ENCODE measurements around the gene DIAPH3.

DIAPH3 gene

DNA sequence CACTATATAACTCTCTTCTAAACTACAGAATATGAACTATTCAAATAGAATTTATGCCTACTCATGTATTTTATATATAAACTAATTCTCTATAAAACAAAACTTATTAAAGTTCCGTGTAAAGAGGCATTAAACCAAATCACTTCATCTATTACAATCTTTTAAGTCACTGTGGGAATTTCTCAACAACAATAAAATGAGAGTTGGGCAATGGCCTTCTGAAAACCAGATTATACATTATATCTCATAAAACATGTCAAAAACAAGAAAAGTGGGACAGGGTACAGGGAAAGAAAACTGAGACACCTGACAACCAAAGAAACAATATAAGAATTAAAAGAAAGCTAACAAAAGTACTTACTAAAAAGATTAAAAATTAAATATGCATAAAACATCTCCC, 145.2 kb downstream of the DIAPH3 start:
- no peak for DNase-seq

DNA sequence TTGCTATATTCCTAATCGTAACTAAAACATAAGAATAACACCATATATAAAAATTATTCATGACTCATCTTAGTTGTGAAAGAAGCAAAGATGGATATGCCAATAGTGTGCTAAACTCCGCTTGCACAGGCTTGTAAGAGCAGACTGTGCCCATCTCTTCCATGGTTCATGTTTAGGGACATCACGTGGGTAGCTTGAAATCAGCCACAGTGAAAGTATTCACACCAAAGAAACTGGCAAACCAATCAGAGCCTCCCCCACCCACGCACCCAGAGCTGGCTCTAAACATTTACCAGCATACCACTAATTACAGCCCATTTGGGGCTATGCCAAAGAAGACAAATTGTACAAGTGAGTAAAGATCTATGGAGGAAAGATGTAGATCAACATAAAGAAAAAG, 147.5 kb downstream of the DIAPH3 start:
- DNase-seq, result no peak

- DNase-seq, result no peak
Measured at GRCh38 chr13:60013166-60013565, 150.6 kb downstream of the DIAPH3 start.

DNA sequence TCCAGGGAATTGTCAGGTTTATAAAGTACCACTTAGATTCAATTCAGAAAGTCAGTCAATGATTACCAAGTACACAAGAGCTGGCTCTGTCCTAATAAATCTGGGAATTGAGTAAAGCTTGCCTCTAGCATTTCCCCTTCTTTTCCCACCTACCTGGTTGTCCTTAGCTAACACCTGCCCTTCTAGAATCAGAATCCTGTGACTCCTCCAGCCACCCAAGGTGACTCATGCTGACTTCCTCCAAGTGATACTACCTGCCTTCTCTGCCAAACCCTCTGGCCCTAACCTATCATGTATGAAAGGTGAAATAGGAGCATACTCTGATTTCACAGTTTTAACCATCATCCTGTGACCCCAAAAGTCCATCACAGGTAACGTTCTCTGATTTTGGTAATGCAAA, 151.2 kb downstream of the DIAPH3 start:
- no peak for DNase-seq

DNA sequence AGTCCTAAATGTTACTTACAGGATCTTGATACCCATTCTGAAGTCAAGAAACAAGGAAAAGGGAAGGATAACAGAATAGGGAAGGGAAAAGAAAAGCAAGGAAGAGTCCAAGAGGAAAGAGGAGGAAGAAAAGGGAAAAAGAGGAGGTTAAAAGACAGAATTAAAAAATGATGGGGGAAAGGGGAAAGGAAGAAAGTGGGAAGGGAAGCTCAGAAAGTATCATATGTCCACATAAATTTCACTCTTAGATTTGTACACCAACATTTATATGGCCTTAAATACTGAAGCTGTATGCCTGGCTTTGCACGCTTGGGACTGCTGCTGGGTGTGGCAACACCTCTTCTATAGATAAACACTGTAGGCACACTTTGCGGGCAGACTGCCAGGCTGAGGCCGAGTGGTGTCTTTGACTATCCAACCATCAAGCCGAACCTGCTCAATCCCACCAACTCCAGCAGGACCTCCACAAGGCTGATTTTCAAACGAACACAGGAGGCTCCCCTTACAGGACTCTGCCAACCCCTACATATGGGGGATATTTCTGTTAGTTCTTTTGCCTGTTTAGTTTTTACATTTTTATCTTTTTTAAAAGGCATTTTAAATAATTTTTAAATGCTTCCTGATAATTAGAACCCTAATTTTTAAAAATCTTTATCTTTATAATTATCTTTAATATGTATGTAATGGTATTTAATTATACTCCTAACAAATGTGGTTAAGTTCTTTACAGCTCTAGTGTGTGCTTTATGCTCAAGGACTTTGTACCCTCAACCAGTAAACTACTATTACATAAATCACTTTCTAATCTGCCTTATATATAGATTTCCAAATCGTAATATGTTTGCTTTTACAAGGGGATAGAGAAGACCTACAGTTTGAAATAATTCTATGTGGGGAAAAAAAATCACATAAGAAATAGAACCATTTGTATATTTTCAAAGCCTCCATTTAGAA, 154.2 kb downstream of the DIAPH3 start:
- DNase-seq, result no peak

DNA sequence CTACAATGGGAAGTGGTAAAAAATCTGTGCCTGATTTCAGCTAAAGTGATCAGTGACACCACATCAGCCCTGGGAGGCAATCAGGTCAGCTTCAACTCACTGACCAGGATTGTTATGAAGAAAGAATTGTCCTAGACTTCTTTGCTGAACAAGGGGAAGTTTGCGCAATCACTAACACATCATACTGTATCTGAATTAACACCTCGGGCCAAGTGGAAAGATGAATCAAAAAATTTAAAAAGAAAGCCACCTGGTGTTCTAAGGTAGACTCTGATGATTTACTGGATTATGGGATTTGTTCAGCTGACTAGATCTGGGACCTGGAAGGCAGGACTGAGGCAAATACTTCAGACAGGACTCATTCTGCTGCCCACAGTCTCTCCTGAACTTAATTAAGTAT, 161.8 kb downstream of the DIAPH3 start:
- no peak for DNase-seq

DNA sequence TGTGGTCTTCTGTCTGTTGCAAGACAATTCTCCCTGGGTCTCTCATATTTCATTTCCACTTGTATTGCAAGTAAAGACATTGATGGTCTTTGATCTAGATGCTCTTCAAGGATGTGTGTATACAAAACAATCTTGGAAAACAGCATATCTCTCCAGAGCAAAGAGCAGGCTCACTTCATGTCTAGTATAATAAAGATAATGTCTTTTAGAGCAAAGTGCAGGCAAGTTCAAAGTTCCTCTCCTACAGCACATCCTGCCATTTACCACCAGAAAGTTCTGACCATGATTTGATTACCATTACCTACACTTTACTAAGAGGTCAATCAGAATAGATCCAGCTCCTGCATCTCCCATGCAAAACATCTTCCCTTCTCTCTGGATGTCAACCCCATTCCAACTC, 162.8 kb downstream of the DIAPH3 start:
- no peak for DNase-seq

DNA sequence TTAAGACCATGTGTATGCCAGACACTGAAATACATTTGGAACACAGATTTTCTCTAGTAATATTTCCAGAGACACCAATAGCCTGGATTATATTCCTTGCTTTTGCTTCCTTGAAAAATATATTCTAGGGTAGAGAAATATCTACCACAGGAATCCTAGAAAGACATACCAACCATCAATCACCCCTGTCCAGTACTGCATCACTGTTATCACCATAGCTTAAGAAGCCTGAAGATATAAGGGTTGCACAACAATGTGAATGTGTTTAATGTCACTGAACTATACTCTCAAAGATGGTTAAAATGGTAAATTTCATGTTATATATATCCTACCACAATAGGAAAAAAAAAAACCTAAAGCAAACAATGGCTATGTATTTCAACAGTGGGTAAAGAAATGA, 163.6 kb downstream of the DIAPH3 start:
- DNase-seq, result no peak

GRCh38 chr13:59997976-59998375, 165.8 kb downstream of the DIAPH3 start:
- DNase-seq, result no peak

- DNase-seq, result no peak
Measured at GRCh38 chr13:59996461-59996980, 167.2 kb downstream of the DIAPH3 start.

DNA sequence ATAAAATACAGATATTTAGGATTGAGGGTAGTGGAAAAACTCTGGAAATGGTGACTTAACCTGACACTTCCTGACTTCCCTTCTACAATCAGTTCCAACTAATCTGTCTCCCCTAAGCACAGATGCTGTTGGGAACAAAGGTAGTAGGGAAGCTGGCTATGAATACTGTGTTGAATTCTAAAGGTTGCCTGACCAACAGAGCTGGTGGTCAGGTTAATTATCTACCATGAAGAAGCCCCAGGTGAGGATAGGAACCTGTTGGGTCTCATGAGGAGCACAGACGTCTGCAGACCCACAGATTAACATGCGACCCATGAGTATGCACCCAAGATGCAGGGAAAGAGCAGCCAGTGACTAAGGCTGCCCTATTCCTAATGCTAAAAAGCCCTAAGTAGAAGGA, 172.3 kb downstream of the DIAPH3 start:
- DNase-seq, result no peak

- no peak for DNase-seq
Measured at GRCh38 chr13:59982631-59983382, 180.9 kb downstream of the DIAPH3 start.

DNA sequence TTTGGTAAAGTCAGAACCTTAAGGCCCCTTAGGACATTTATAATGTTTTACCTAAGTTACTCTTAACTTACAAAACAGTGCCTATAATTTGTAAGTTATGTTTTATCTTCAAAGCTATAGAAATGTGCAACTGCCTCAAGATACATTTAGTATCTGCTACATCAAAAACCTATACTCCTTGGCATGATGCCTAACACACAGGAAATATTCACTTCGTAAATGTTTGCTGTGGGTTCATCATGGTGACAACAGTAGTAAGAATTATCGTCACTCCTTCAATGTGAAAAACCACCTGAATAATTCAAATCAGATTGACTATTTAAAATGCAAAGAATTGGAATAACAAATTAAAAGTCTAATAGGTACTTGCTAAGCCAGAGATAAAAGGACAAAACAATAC, 184.1 kb downstream of the DIAPH3 start:
- DNase-seq, result no peak

GRCh38 chr13:59978862-59979261, 184.9 kb downstream of the DIAPH3 start:
- no peak for DNase-seq

DNA sequence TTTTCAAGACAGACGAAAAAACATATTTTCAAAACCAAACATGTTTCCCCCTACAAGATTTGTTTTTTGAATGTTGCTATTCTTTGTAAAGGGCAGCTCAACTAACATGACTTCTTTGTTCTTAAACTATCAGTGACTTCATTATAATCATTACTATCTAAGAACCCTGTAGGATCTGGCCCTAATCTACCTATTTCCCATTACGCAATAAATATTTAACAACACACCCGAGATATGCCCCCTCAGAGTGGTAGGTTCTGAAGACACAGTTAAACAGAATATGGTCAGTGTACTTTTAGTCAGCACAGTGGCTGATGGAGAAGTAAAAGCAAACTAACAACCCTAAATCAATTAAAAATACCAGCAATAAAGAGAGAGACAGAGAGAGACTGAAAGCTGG, 186.9 kb downstream of the DIAPH3 start:
- no peak for DNase-seq

GRCh38 chr13:59975807-59976435, 187.8 kb downstream of the DIAPH3 start:
- no peak for DNase-seq

GRCh38 chr13:59970847-59971246, 192.9 kb downstream of the DIAPH3 start:
- DNase-seq, result no peak

DNA sequence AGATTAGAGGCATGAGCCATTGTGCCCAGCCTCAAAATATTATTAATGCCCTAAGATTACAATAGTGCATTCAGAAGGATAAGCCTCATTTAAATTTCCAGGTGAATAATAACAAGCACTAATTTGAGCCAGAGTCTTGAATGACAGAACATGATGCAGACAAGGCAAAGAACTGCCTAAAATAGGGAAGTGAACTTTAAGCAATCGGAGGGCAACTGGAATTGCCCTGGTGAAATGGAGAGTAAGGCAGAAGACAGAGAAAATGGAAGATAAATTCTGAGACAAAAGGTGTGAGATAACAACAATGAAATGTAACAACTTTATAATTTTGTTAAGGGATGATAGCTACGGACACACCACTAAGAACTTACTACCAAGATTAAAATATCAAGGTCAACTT, 199.9 kb downstream of the DIAPH3 start:
- DNase-seq, result no peak

DNA sequence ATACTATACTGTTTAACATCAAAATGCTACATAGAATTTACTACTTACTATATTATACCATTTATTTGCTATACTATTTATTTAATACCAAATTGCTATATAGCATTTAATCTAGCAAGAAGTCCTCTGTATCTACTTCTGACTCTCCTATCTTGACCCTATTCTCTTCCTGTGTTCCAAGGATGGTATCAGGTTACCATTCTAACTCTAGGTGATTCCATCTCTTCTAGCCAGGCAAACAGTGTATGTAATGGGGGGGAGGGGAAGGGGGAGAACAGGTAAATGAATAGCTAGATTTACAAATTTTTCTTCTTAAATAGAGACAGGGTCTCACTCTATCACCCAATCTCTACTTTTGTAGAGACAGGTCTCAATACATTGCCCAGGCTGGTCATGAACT, 200.3 kb downstream of the DIAPH3 start:
- no peak for DNase-seq

GRCh38 chr13:59962343-59962742, 201.4 kb downstream of the DIAPH3 start:
- DNase-seq, result no peak

DNA sequence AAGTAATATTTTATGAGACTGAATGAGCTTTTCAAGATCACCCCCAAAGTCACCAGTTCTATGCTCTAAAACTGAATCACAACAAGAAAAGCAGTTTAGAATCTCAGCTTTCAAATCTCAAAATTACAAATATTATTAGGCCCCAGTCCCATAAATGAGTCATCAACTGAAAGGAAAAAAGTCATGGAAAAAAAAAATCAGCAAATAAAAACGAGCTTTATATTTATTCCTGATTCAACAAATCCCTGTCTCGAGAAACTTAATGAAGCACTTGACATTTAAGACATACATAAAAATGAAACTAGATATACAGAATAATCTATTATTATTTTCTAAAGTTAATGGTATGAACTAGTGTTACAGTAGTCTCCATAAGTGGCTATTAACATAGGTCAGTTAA, 203.0 kb downstream of the DIAPH3 start:
- DNase-seq, result no peak

DNA sequence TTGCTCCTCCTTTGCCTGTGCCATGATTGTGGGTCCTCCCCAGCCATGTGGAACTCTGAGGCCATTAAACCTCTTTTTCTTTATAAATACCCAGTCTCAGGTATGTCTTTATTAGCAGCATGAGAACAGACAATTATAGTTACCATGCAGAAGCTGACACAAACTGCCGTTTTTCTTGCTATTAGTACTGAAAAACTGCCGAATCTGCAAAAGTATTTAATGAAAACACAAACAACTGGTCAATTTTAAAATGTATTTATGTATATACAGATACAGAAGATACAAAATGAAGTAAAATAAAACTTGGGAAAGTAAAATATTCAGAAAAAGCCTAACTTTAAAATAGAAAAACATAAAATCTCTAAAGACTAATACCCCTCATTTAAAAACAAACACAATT, 206.3 kb downstream of the DIAPH3 start:
- DNase-seq, result no peak

DNA sequence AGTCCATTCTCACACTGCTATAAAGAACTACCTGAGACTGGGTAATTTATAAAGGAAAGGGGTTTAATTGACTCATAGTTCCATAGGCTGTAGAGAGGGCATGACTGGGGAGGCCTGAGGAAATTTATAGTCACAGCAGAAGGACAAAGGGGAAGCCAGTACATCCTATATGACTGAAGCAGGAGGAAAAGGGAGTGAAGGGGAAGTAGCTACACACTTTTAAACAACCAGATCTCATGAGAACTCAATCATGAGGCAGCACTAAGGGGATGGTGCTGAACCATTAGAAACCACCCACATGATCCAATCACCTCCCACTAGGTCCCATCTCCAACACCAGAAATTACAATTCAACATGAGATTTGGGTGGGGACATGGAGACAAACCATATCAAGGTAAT, 209.1 kb downstream of the DIAPH3 start:
- no peak for DNase-seq

GRCh38 chr13:59951011-59951410, 212.7 kb downstream of the DIAPH3 start:
- DNase-seq, result no peak
